ENCODE results near the gene NRIP2. TPM values are rescaled to one million over a fixed set of nuclear protein-coding genes. Genes with fewer than 3 reads are reported as not detected.

Gene NRIP2
- total and polyA plus RNA-seq, 10 of the 15 experiments (the other 5 are each of a cell fraction or from before 2014, with no cell fraction given): 0.04 to 0.83 (median 0.42) TPM; not detected in 7

DNA sequence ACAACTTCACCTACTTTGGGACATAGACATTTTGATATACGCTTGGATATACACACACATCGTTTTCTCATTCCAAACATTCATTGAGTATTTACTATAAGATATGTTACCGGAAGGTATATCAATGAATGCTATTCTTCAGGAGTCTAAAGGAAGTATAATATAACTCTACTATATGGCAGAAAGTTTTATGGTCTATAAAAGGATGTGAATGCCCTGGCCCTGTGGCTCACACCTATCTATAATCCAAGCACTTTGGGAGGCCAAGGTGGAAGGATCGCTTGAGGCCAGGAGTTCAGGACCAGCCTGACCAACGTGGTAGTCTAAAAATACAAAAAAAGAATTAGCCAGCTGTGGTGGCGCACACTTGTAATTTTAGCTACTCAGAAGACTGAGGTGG is 5.6 kb downstream of the NRIP2 start (continued):
- TF ChIP-seq, protein P1, sequence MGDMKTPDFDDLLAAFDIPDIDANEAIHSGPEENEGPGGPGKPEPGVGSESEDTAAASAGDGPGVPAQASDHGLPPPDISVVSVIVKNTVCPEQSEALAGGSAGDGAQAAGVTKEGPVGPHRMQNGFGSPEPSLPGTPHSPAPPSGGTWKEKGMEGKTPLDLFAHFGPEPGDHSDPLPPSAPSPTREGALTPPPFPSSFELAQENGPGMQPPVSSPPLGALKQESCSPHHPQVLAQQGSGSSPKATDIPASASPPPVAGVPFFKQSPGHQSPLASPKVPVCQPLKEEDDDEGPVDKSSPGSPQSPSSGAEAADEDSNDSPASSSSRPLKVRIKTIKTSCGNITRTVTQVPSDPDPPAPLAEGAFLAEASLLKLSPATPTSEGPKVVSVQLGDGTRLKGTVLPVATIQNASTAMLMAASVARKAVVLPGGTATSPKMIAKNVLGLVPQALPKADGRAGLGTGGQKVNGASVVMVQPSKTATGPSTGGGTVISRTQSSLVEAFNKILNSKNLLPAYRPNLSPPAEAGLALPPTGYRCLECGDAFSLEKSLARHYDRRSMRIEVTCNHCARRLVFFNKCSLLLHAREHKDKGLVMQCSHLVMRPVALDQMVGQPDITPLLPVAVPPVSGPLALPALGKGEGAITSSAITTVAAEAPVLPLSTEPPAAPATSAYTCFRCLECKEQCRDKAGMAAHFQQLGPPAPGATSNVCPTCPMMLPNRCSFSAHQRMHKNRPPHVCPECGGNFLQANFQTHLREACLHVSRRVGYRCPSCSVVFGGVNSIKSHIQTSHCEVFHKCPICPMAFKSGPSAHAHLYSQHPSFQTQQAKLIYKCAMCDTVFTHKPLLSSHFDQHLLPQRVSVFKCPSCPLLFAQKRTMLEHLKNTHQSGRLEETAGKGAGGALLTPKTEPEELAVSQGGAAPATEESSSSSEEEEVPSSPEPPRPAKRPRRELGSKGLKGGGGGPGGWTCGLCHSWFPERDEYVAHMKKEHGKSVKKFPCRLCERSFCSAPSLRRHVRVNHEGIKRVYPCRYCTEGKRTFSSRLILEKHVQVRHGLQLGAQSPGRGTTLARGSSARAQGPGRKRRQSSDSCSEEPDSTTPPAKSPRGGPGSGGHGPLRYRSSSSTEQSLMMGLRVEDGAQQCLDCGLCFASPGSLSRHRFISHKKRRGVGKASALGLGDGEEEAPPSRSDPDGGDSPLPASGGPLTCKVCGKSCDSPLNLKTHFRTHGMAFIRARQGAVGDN (IDR thresholded peaks at IDR 0.05): no peak
- TF ChIP-seq SREBF2 (IDR thresholded peaks at IDR 0.05; ENCODE audit: low read length): no peak
- TF ChIP-seq, protein P2, sequence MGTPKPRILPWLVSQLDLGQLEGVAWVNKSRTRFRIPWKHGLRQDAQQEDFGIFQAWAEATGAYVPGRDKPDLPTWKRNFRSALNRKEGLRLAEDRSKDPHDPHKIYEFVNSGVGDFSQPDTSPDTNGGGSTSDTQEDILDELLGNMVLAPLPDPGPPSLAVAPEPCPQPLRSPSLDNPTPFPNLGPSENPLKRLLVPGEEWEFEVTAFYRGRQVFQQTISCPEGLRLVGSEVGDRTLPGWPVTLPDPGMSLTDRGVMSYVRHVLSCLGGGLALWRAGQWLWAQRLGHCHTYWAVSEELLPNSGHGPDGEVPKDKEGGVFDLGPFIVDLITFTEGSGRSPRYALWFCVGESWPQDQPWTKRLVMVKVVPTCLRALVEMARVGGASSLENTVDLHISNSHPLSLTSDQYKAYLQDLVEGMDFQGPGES (IDR thresholded peaks at IDR 0.05): no peak
- no peak for TF ChIP-seq LARP7 (IDR thresholded peaks at IDR 0.05)
- no peak for TF ChIP-seq RELA (IDR thresholded peaks at IDR 0.05; ENCODE audit: borderline replicate concordance, partially characterized antibody)
- TF ChIP-seq SIX5 (IDR thresholded peaks at IDR 0.05; ENCODE audit: low read depth, low read length, severe bottlenecking): no peak
- TF ChIP-seq TAF1 (IDR thresholded peaks at IDR 0.05; ENCODE audit: borderline replicate concordance, low read depth, low read length): no peak
